GM19438 (cell line): ENCODE results near the gene PEA15.

Experiments
- ATAC-seq: cut with Tn5 transposase; IDR thresholded peaks from one replicate; pipeline ENCODE4 v1.9.1; 2021; ENCODE audit warnings: low read depth; ENCODE audit not compliant: unreplicated experiment

PEA15 gene

DNA sequence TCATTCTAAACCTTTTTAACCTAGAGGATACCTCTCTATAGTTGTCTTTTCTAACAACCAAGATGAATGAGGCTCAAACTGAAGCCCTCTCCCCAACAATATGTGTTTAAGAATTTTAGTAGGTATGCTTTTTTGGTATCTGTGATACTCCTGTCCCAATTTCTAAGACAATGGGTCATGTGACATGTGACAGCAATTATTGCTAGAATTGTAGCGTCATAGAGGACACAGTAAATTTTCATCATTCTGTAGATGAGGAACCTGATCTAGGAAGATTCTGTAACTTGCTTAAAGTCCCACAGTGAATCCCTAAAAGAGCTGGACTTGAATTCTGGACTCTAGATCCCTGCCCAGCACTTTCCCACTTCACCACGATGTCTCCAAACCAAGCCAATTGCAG lies 26.5 kb upstream of the PEA15 start:
- ATAC-seq = no peak

DNA sequence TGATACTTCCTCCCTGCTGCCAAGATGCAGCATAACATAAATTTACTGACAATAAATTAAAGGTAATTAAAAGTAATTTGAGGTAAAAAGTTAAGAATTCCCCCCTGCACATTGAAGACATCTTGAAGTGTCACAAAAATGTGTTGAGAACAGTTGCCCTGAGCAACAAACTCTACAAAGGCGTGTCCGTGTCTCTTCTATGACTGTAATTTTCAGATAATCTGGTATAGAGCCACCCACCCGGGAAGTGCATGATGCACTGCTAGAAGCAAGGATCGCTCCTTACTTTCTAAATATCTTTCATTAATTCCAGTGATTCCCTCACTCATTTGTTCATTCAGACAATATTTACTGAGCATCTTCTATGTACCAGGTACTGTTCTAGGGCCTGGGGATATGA lies 25.8 kb upstream of the PEA15 start:
- no peak for ATAC-seq

DNA sequence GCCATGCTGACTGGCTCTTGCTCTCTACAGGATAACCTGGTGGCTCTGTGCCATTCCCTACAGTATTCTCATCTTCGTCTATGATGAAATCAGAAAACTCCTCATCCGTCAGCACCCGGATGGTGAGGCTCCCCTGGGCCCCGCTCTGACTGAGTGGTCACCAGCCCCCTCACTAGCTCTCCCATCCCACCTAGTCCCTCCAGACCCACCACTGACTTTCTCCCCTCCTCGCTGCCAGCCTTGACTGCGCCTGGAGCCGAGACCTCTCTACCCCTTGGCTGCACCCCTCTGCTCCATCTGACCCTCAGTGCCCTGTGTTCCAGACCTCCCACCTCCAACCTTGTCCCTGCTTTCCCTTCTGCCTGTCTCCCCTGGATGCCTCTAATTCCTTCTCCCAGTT lies 18.9 kb upstream of the PEA15 start:
- ATAC-seq = no peak

DNA sequence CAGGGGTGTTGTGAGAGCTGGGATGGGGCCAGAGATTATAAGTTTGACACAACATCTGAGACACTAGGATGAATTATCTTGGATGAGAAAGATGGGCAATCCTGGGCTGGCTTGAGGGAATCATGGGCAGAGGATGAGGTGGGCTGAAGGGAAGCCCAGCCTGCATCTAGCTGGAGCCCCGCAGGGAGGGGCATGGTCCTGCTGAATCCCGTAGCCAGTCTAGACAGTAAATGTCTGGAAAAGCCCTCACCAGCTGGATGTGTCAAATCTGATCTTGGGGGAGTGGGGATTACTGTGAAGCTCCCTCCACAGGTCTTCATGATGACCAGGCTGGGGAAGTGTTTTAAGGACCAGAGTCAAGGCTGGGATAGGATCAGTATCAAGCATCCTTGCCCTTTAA lies 18.5 kb upstream of the PEA15 start:
- ATAC-seq = no peak

DNA sequence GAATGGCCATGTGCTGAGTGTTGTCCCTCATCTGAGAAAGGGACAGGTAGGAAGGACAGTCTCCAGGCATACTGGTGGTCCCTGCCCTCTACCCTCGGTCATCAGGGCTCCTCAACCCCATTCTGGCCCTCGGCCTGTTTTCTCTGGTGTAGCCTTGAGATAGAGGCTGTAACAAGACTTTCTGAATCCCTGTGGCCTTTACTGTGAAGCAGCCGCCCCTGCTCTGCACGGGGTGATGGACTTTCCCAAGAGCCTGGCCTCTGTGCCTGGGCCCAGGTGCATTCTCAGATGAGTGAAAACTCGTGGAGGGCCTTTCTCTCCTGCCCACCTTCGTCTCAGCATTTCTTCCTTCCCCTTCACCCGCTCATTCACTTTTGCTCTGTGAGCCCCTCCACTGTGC lies 17.8 kb upstream of the PEA15 start:
- ATAC-seq = no peak

DNA sequence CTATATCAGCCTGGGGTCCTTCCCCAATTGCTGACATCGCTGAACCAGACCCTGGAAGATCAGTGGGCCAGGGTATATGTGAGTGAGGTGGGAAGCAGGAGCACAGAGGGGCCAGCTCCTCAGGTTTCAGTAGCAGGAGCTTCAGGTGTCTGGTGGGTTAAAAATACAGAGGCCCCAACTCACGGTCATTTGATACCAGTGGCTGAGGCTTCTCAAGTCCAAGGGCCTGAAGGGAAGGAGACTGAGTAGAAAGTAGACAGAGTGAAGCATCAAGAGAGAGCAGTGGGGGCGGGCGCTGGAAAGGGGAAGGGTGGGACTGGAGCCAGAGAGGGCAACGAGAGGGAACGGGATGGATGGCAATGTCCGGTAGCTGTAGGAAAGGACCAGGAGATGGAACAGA lies 16.8 kb upstream of the PEA15 start:
- no peak for ATAC-seq

DNA sequence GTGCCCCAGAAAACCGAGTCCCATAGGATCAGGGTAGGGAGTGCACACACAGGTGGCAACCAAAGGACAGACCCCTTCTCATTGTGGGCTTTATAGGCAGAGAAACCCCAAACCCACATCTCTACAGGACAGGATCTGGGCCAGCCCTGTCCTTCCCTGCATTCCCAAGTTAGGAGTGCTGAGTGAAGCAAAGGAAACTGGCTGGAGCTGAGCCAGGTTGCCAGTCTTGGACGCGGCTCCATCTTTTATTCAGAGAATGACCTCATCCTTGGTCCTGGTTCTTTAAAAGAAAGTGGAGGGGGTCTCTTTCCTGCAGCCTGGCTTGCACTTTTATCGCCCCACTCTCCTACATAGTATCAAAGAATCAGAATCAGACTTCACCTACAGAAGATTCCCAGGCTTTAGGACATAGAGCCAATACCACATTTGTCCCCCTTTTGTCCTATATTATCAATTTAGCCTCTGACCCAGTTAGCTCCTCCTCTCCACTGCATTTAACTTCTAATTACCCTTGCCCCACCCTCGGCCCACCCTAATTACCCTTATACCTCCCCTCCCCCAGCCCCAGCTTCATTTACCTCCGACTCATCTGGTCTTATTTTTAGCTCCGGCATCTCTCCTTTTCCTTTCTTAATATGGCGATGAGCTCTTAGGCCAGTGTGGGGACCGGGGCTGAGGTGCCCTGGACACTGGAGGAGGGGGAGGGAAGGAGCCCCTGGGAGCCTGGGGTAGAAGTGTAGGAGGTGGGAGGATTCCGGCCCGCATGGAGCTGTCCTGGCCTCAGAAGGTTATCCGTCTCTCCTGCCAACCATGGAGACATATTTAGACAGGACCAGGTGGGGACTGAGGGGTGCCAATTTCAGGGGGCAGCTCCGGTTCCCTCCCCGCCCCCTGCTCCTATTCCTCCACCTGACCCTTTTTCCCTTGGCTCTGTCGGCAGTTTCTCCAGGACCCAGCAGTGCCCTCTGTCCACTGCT lies 15.2 kb upstream of the PEA15 start, which contains the start of gene CASQ1:
TSS of gene CASQ1 (plus strand) at position 927 of the 977 bp plus-strand sequence. CDS start 177 bp downstream, outside the sequence.
- ATAC-seq = no peak

DNA sequence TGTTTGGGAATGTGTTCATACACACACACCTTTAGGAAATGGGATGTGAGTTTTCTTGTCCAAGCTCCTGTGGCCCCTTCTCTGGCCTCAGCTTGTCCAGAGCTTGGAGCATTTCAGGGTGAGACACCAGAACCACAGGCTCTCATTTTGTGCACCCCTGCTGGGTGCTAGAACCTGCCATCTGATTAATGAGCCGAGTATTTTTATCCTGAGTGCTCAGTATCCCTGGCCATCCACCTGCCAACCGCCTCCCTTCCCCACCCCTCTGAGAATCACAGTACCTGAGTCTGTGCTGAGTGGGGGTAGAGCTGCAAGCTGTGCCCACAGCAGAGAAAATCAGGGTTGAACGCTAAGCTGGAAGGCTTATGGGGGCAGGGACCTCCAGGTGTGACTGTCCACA lies 13.4 kb upstream of the PEA15 start:
- ATAC-seq = no peak

DNA sequence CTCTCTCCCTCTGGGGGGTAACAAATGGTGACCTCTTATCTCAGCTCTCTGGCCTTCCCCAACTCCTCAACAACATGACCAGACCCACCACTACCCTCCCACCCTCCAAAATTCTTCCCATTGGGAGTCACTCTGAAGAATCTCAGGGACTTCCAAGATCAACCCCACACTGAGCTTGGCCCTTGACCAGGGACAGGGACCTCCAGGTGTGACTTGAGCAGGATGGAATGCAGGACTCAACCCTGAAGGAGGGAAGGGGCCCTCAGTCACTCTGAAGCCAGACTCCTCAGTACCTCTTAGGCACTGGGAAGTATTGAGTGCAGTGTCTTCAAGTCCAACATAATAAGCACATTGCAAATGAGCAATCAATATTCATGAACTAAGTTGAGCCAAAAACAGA lies 12.9 kb upstream of the PEA15 start:
- ATAC-seq = no peak

DNA sequence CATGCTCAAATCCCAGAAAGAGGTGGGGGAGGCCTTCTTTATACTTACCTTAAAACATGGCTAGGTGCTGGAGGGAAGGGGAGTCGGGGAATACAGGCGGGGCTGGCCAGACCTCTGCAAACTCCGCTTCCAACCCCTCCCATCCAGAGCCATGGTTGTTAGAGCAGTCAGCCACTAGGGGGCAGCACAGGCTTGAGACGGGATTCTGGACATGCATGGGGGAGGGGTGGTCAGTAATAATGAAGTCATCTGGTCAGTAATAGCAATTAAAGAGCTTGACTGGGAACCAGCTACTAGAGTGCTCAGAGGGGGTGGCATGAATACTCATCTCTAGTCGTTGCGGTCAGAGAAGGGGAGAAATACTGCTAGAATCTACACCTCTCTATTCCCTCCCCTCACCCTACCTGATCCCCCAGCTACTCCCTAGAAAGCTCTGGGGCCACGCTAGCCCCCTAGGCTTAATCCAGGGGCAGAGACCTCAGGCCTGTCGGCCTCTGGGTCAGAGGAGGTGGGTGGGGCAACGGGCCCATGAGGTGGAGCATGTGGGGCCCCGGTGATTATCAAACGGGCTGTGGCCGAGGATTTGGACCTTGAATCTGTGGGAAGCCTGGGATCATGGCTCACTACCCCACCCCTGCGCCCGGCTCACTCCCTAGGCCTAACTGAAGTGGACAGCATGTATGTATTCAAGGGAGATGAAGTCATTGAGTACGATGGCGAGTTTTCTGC lies 11.9 kb upstream of the PEA15 start:
- no peak for ATAC-seq

DNA sequence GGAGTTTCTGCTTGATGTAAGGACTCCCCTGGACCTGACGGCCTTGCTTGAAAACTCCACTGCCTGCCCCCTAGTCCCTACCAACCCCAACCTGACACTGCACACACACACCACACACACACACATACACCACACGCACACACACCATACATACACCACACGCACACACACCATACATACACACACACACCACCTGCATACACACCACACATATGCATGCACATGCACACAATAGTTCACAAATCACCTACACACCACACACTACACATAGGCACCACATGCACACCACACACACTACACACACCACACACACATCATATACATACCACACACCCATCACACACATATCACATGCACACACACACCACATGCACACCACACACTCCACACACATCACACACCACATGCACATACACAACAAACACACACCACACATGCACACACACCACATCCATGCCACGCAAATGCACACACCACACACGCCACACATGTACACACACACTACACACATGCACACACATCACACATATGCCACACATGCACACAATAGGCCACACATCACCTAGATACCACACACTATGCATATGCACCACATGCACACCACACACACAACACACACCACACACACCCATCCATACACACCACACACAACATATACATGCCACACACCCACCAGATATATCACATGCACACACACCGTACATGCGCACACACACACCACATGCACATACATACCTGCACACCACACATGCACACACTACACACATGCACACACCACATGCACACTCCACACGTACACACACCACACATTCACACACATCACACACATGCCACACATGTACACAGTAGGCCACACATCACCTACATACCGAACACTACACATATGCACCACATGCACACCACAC lies 11.1 kb upstream of the PEA15 start:
- ATAC-seq = no peak

DNA sequence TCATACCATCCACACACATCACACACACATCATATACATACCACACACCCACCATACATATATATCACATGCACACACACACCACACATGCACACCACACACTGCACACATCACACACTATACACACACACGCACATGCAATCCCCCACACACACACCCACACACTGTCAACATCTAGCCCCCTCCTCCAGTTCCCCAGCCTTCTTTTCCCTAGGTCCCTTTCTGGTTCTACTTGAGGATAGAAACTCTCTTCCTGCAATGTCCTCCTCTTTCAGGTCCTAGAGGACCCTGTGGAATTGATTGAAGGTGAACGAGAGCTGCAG lies 10.5 kb upstream of the PEA15 start:
- no peak for ATAC-seq

DNA sequence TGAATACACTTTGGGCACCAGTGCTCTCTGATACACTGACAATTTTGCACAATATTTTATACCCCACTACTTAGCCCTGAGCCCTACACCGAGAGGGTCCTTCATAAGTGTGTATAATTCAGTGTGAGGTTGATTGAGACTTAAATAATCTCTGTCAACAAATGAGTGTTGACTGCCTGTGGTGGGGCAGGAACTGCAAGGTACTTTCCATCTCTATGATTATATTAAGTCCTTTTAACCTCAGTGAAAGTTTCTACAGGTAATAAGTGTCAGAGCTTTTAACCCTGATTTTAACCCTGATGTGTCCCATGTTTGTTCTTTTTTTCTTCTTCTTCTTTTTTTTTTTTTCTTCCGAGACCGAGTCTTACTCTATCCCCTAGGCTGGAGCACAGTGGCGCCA lies 9.0 kb upstream of the PEA15 start:
- ATAC-seq = no peak

DNA sequence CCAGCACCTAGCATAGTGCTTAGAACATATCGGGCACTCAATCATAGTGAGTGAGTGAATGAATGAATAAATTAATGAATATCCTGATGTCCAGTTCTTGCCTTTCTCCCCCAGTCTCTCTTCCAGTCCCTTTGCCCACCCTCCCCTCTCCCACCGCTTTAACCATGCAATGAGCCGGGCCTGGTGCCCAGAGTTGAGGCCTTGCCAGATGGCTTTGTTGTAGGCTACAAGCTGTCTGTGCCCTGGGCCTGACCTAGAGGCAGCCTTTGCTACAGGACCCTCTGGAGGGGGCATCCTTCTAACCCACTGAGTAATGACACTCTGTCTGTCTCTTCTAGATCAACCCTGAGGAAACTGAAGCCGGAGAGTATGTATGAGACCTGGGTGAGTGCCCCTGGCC lies 8.0 kb upstream of the PEA15 start:
- ATAC-seq = no peak

DNA sequence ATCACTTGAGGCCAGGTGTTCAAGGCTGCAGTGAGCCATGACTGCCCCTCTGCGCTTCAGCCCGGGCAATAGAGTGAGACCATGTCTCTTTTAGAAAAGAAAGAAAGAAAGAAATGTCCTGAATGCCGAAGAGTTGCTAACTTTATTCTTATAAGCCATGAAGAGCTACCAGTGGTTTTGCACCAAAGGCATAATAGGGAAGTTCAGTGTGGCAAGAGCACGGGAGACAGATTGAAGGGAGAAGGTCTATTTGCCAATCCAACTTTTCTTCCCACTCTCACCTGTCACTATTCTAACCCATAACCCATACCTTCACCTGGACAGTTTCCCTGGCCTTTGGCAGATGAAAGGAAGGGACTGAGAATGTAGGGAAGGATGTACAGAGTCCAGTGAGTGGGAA lies 4.4 kb upstream of the PEA15 start:
- ATAC-seq = no peak

DNA sequence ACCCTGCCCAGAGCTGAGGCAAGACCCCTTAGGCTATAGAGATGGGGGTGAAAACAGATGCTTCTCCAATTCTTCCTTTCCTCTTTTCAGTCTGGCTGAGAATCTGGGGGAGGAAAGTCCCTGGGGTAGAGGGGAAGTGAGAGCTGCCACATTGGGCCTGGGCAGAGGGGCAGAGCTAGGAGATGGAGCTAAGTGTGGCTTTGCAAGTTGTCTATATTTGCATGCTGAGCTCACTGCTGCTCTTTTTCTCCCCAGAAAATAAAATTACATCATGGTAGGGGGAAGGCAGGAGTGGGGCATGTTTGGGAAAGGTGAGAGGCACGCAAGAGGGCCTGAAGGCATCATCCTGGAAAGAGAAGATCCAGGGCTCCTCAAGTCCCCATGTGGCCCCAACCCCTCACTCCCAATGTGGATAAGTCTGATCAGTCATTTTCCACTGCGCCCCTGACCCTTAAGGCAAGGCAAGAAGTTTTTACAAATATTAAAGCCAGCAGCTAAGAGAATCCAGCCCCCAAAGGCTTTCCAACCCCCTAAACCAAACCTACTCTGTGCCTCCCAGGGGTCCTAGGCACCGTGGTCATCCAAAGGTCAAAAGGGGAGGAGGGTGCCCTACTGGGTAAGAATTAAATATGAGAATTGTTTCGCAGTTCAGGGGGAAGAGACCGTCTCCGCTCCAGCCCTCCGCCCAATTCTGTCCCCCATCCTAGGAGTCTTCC lies 500 bp upstream of the PEA15 start:
- ATAC-seq = peak; percentile 43

DNA sequence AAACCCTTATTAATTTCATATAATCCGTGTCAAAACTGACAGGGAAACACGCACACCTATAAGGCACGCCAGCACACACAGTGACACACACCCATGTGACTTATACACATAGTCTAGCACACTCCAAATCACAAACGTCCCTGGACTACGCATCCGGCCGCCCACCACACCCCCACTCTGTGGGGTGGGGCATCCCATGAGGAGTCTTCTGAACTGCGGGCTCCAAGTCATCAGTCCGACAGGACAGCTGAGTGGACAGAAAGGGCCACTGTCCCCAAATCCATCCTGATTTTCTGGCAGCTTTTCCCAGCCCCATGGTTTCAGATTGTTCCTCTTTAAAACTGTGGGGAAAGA lies 829 bp downstream of the PEA15 start:
- peak; percentile 33 for ATAC-seq

DNA sequence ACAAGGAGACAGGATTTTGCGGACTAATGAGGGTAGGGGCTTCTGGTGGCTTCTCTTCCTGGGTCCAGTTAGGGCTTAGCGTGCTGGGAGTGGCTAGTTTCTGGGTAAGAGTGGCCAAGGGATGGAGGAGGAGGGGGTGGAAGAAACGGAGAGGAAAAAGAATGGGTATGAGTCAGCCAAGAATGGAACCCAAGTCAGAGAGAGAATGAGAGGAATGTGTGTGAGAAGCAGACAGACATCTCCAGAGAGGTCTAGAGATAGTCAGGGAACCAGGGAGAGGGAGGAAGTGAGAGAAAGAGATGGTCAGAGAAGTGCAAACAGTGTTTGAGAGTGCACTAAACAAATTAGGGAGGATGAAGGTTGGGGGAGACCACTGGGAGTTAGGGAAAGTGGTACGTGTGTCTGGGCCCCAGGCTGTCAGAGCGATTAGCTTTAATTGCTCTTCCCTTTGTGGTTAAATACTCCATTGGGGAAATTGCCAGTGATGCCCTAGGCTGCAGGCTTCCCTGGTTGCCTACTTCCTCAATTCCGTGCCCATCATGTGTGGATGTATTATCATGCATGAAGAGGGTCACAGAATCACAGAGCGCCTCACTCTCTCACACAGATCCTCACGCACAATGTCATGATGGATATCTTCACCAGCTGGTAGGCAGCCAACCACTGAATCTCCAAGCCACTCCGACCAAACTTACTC lies 1.4 kb downstream of the PEA15 start:
- no peak for ATAC-seq

DNA sequence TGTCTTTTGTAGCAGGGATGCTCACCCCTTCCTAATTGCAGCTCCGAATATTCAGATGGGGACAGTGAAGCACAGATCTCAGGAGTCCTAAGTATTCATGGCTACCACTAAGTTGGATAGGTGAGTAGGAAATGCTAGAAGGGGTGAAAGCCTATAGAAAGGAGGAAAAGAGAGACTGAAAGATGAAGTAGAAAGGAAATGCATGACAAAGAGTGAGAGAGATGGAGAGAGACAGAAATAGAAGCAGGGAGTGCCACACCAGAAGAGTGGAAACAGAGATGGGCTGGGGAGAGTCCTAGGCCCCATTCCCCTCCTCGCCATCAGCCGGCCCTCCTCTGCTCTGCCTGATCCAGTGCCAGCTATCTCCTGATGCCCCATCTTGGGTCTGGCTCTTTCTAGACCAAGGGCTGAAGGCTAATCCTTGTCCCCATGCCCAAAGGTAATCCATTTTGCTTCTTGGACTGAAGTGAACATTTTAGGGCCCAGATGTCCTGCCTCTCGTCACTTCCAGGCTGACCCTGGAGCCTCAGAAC lies 2.0 kb downstream of the PEA15 start:
- no peak for ATAC-seq
